Sigmoid colon (tissue), 7 donors: ENCODE data around the gene MAPK7. TPM values are rescaled to one million over a fixed set of nuclear protein-coding genes. Genes with fewer than 3 reads are reported as not detected.

ENCODE experiments used
- DNase-seq: peaks from one replicate; pipeline ENCODE4 v3.0.0-alpha.2; 2019
- H3K27ac ChIP-seq, 4 donors: fragments of 200-600 bp; sonication (generic); one replicate each; pipeline ENCODE4 v1.5.1; 2016 to 2019; ENCODE audit warnings: mild to moderate bottlenecking in 1 of 4
- H3K27me3 ChIP-seq, 3 donors: fragments of 200-600 bp; sonication (generic); one replicate each; pipeline ENCODE4 v1.5.1; 2019; ENCODE audit warnings: mild to moderate bottlenecking in 1 of 3
- H3K36me3 ChIP-seq, 4 donors: fragments of 200-600 bp; sonication (generic); one replicate each; pipeline ENCODE4 v1.5.1; 2016 to 2019
- H3K4me1 ChIP-seq, 4 donors: fragments of 200-600 bp; sonication (generic); one replicate each; pipeline ENCODE4 v1.5.1; 2017 to 2019
- H3K4me3 ChIP-seq, 4 donors: fragments of 200-600 bp; sonication (generic); one replicate each; pipeline ENCODE4 v1.5.1; 2017 to 2019; ENCODE audit warnings: mild to moderate bottlenecking in 2 of 4, moderate library complexity in 1 of 4
- H3K9me3 ChIP-seq, 4 donors: fragments of 200-600 bp in 3 of 4; sonication (generic) in 3 of 4; one replicate each; pipeline versions ENCODE4 v1.5.1 to v1.6.1; 2013 to 2019
- EP300 ChIP-seq, 4 donors: sonication (generic); formaldehyde crosslinking; IDR thresholded peaks; one replicate each; pipeline ENCODE4 v1.6.1; 2017; ENCODE audit warnings: antibody characterized with exemption in 4 of 4
- POLR2A ChIP-seq, 2 donors: fragments of 450-650 bp; IDR thresholded peaks; one replicate each; pipeline ENCODE4 v1.6.1; 2016; ENCODE audit warnings: antibody characterized with exemption in 2 of 2, mild to moderate bottlenecking in 2 of 2, moderate library complexity in 2 of 2
- POLR2AphosphoS5 ChIP-seq, 4 donors: sonication (generic); formaldehyde crosslinking; IDR thresholded peaks; one replicate each; pipeline ENCODE4 v1.6.1; 2017; ENCODE audit warnings: antibody characterized with exemption in 4 of 4
- WGBS, 2 donors: extraction: QIAGEN DNeasy Blood & Tissue Kit; methylation state at CpG; one replicate each; pipeline ENCODE4 v1.1.7; 2013; 5-methylcytosine and 5-hydroxymethylcytosine counted together
- intact Hi-C: fragments of 100-400 bp; cut with DNase I; formaldehyde crosslinking; loops from one replicate; pipeline ENCODE4 v1.15.1; 2023
- polyA plus RNA-seq, 3 donors: library from polyadenylated mRNA; stranded (reverse); fragments of 200-250 nt; gene quantifications; one replicate each; pipeline ENCODE4 v1.2.3, GENCODE V29; 2013
- total RNA-seq, 4 donors: library from RNA; depleted of rRNA; stranded (reverse); fragments of >200 nt; gene quantifications; one replicate each; pipeline ENCODE4 v1.1.0, GENCODE V29; 2016
- TF ChIP-seq, protein P1 (sequence below), 4 experiments: fragments of 450-650 bp in 3 of 4; fragments of 200-600 bp in 1 of 4; IDR thresholded peaks; one replicate each; pipeline ENCODE4 v1.5.1; 2016 to 2019; ENCODE audit warnings: antibody characterized with exemption in 4 of 4, mild to moderate bottlenecking in 3 of 4, moderate library complexity in 2 of 4
- donor health status: healthy with polysubstance abuse.
- donor health status: Bipolar disorder and iron deficiency.
- donor health status: healthy.

The MAPK7 gene
- total and polyA plus RNA-seq, 7 donors = 18.3 to 45.7 (median 28.5) TPM

DNA sequence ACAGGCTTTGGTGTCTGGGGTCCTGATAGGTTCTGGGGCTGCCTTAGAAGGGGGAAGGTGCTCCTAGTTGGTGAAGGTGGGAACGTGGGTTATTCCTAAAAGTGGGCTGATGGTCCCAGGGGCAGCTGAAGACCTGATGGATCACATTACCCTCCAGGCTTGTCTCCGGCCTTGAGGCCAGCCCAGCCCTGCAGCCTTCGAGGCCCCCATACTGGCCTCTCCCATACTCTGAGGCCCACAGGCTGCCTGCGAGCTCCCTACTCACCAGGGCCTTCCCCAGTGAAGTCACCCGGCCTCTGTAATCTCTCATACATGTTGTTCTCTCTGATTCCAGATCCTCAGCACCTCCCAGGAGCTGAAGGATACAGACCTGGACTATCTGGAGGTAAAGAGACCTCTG is 35.5 kb downstream of the MAPK7 start:
- no peak for DNase-seq
- H3K4me3 ChIP-seq = no peak overlapping the region
- no peaks in the 10 kb centered on the region for H3K27me3 ChIP-seq
- H3K4me1 ChIP-seq = peaks cover 0 to 29% (median 26%) of the 10 kb centered on the region in 4 donors
- WGBS, 2 donors = 90 to 91% methylated on average over 5 of the region's 5 CpGs
- intact Hi-C loops = loop anchor here (5.0 kb wide), 1 partner anchor 51 kb away; the partner anchor contains the start of gene B9D1
- peaks cover 0 to 16% (median 0%) of the 10 kb centered on the region in 4 donors for H3K36me3 ChIP-seq
- TF ChIP-seq POLR2A (IDR thresholded peaks at IDR 0.05) = no peak
- no peak for TF ChIP-seq EP300 (IDR thresholded peaks at IDR 0.05)
- TF ChIP-seq, protein P1, sequence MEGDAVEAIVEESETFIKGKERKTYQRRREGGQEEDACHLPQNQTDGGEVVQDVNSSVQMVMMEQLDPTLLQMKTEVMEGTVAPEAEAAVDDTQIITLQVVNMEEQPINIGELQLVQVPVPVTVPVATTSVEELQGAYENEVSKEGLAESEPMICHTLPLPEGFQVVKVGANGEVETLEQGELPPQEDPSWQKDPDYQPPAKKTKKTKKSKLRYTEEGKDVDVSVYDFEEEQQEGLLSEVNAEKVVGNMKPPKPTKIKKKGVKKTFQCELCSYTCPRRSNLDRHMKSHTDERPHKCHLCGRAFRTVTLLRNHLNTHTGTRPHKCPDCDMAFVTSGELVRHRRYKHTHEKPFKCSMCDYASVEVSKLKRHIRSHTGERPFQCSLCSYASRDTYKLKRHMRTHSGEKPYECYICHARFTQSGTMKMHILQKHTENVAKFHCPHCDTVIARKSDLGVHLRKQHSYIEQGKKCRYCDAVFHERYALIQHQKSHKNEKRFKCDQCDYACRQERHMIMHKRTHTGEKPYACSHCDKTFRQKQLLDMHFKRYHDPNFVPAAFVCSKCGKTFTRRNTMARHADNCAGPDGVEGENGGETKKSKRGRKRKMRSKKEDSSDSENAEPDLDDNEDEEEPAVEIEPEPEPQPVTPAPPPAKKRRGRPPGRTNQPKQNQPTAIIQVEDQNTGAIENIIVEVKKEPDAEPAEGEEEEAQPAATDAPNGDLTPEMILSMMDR (IDR thresholded peaks at IDR 0.05) = no peak
- no peak for TF ChIP-seq POLR2AphosphoS5 (IDR thresholded peaks at IDR 0.05)
- no peaks in the 10 kb centered on the region for H3K9me3 ChIP-seq
- H3K27ac ChIP-seq = no peak overlapping the region

DNA sequence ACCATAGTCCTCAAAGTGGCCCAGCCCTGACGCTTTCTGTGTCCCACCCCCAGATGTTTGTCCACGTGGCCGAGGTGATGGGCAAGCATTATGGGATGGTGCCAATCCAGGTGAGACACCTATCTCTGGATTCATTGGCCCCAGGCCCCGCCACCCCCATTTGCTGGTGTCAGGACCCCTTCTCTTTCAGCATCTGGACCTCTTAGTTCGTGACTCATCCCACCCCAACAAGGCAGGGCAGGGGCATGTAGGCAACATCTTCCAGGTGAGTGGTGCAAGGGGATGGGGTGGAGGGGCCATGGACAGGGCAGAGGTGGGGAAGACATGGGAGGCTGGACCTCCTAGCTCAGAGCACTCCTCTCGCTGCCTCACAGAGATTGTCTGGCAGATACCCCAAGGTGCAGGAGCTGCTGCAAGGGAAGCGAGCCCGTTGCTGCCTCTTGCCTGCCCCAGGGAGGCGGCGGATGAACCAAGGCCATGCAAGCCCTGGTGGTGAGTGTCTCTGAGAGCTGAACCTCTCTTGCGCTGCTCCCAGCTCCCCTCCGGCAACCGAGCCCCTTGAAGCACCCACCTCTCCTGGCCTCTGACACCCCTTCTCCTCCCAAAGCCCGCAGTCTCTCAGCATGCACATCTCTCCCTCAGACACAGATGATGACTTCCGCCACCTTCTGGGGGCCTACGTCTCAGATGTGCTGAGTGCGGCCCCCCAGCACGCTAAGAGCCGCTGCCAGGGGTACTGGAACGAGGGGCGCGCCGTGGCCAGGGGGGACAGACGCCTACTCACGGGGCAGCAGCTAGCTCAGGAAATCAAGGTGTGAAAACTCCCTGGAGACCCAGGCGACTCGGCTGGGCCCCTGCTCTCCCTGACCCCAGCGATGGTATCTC is 36.3 kb downstream of the MAPK7 start:
- Histone ChIP-seq H3K36me3 (peaks cover 0 to 16% (median 0%) of the 10 kb centered on the region in 4 donors), H3K27ac (no peak overlapping the region), H3K27me3 (no peaks in the 10 kb centered on the region), H3K4me3 (no peak overlapping the region), H3K9me3 (no peaks in the 10 kb centered on the region), H3K4me1 (peaks cover 0 to 29% (median 26%) of the 10 kb centered on the region in 4 donors)
- no peak for DNase-seq
- intact Hi-C loops = loop anchor here (5.0 kb wide), 1 partner anchor 52 kb away; the partner anchor contains the start of gene B9D1
- 94% methylated on average over 28 of the region's 28 CpGs for WGBS, 2 donors
- TF ChIP-seq POLR2A (IDR thresholded peaks at IDR 0.05) = no peak

DNA sequence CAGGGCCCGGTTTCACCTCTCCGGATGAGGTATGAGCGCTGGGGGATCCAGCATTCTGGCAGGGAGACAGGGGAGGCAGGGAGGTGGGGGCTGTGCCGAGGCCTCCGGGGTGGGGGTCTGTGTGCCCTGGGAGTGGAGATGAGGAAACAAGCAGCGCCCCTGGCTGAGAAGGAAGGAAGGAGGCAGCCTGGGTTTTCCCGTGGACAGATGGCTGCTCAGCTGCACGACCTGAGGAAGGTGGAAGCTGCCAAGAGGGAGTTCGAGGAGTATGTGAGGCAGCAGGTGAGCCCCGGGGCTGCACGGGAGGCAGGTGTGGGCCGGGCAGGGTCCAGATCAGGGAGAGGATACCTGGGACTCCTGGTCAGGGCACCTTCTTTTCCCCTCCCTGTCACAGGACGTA is 37.0 kb downstream of the MAPK7 start:
- intact Hi-C loops = no loop called here
- Histone ChIP-seq H3K27me3 (no peaks in the 10 kb centered on the region), H3K9me3 (no peaks in the 10 kb centered on the region), H3K4me3 (no peak overlapping the region), H3K27ac (no peak overlapping the region), H3K36me3 (peaks cover 0 to 16% (median 0%) of the 10 kb centered on the region in 4 donors), H3K4me1 (peaks cover 0 to 28% (median 26%) of the 10 kb centered on the region in 4 donors)
- WGBS, 2 donors = 79 to 86% methylated on average over 13 of the region's 13 CpGs
- DNase-seq = no peak
- TF ChIP-seq POLR2AphosphoS5 (IDR thresholded peaks at IDR 0.05) (no peak), EP300 (IDR thresholded peaks at IDR 0.05) (no peak), POLR2A (IDR thresholded peaks at IDR 0.05) (no peak)

DNA sequence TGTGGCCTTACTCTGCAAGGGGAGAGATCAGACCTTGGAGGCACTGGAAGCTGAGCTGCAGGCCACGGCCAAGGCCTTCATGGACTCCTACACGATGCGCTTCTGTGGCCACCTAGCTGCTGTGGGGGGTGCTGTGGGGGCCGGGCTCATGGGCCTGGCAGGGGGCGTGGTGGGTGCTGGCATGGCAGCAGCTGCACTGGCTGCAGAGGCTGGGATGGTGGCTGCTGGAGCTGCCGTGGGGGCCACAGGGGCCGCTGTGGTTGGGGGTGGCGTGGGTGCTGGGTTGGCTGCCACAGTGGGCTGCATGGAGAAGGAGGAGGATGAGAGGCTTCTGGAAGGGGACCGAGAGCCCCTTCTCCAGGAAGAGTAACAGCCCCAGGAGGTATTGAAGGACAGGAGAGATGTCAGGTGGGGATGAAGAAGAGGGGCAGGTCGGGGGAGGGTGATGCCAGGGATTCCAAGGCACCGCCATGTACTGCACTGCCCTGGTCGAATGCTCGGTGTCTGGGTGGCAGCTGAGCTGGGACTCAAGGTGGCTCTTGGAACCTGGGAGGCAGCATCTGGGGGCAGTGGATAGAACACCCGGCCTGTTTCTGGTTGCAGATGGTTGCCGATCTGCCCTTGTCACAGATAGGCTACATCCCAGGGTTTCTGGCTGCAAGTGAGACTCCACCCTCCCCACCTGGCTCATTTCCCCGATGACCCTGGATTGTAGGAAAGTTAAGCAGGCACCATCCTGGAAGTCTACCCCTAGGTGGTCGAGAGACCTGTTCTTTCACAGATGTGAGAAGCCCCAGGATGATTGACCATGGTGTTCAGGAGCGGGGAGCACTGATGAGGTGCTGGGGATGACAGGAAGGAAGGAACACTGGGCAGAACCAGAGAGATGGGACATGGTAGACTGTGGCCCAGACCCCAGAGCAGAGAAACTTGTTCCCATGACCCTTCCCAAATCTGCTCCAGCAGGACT is 37.8 kb downstream of the MAPK7 start:
- peaks cover 0 to 25% (median 20%) of the 10 kb centered on the region in 4 donors for H3K4me1 ChIP-seq
- no peaks in the 10 kb centered on the region for H3K27me3 ChIP-seq
- H3K4me3 ChIP-seq = no peak overlapping the region
- peaks cover 0 to 16% (median 0%) of the 10 kb centered on the region in 4 donors for H3K36me3 ChIP-seq
- intact Hi-C loops = no loop called here
- no peak for DNase-seq
- H3K9me3 ChIP-seq = no peaks in the 10 kb centered on the region
- TF ChIP-seq POLR2A (IDR thresholded peaks at IDR 0.05) (no peak), EP300 (IDR thresholded peaks at IDR 0.05) (no peak), POLR2AphosphoS5 (IDR thresholded peaks at IDR 0.05) (no peak)
- TF ChIP-seq, protein P1 (IDR thresholded peaks at IDR 0.05) = no peak
- WGBS, 2 donors = 93 to 94% methylated on average over 18 of the region's 18 CpGs
- no peak overlapping the region for H3K27ac ChIP-seq

DNA sequence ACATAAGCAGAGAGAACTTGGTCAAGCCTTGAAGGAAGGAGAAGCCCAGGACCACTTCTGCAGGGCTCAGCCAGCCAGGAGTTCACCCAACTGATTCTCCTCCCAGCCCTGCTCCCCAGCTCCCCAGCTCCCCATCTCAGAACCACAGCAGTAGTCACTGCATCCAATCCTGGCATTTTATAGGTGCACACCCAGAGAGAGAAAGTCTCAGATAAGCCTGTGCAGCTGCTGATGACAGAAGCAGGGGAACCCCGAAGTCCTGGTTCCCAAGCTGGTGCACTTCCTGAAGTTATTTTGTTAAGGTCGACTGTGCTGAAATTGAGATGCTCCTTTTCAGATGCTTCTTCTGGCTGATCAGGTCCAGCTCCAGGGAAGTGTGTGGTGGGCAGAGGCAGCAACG is 39.3 kb downstream of the MAPK7 start:
- no peaks in the 10 kb centered on the region for H3K27me3 ChIP-seq
- H3K4me1 ChIP-seq = peaks cover 0 to 10% (median 5%) of the 10 kb centered on the region in 4 donors
- no peak overlapping the region for H3K4me3 ChIP-seq
- TF ChIP-seq EP300 (IDR thresholded peaks at IDR 0.05) = no peak
- TF ChIP-seq POLR2A (IDR thresholded peaks at IDR 0.05) = no peak
- no peak for TF ChIP-seq POLR2AphosphoS5 (IDR thresholded peaks at IDR 0.05)
- TF ChIP-seq, protein P1 (IDR thresholded peaks at IDR 0.05) = no peak
- no peaks in the 10 kb centered on the region for H3K9me3 ChIP-seq
- intact Hi-C loops = no loop called here
- no peak for DNase-seq
- 42 to 51% methylated on average over 3 of the region's 3 CpGs for WGBS, 2 donors
- peaks cover 0 to 16% (median 0%) of the 10 kb centered on the region in 4 donors for H3K36me3 ChIP-seq
- H3K27ac ChIP-seq = peak overlapping the region in 3 of 4 donors; percentile 36 to 46 (median 45)
